Stomach (tissue), 9 donors: Measurements from ENCODE around the gene YJU2. TPM values are rescaled to one million over a fixed set of nuclear protein-coding genes. Genes with fewer than 3 reads are reported as not detected.

ENCODE experiments used
- DNase-seq, 2 donors: peaks; one replicate each; pipeline versions ENCODE4 v3.0.0 to v3.0.0-alpha.2; 2013 to 2019
- H3K27ac ChIP-seq, 5 donors: fragments of 200-600 bp in 4 of 5; sonication (generic) in 4 of 5; one replicate each; pipeline ENCODE4 v1.5.1; 2013 to 2019; ENCODE audit warnings: mild to moderate bottlenecking in 1 of 5, moderate library complexity in 1 of 5
- H3K27me3 ChIP-seq, 3 donors: fragments of 200-600 bp; sonication (generic); one replicate each; pipeline ENCODE4 v1.5.1; 2017 to 2019; ENCODE audit warnings: mixed run types in 1 of 3
- H3K36me3 ChIP-seq, 4 donors: fragments of 200-600 bp; sonication (generic); 1 replicate in 3 of 4; 2 replicates in 1 of 4; pipeline ENCODE4 v1.5.1; 2016 to 2019
- H3K4me1 ChIP-seq, 4 donors: fragments of 200-600 bp; sonication (generic); one replicate each; pipeline ENCODE4 v1.5.1; 2016 to 2019
- H3K4me3 ChIP-seq, 4 donors: fragments of 200-600 bp; sonication (generic) in 3 of 4; one replicate each; pipeline ENCODE4 v1.5.1; 2016 to 2019; ENCODE audit warnings: mild to moderate bottlenecking in 1 of 4
- H3K9me3 ChIP-seq, 4 donors: fragments of 200-600 bp; sonication (generic); one replicate each; pipeline ENCODE4 v1.5.1; 2016 to 2019
- EP300 ChIP-seq: sonication (generic); formaldehyde crosslinking; IDR thresholded peaks from one replicate; pipeline ENCODE4 v1.6.1; 2017; ENCODE audit warnings: antibody characterized with exemption
- POLR2A ChIP-seq, 4 donors: fragments of 450-650 bp; IDR thresholded peaks; one replicate each; pipeline ENCODE4 v1.6.1; 2016; ENCODE audit warnings: antibody characterized with exemption in 4 of 4, control low read depth in 2 of 4, mild to moderate bottlenecking in 1 of 4, moderate library complexity in 1 of 4
- POLR2AphosphoS5 ChIP-seq, 3 donors: sonication (generic); formaldehyde crosslinking; IDR thresholded peaks; one replicate each; pipeline ENCODE4 v1.6.1; 2016; ENCODE audit warnings: antibody characterized with exemption in 3 of 3
- WGBS, 5 donors: extraction: QIAGEN DNeasy Blood & Tissue Kit in 3 of 5; methylation state at CpG; one replicate each; pipeline versions ENCODE4 v1.1.5 to v1.1.7; 2013 to 2018; 5-methylcytosine and 5-hydroxymethylcytosine counted together
- intact Hi-C: fragments of 100-400 bp; cut with DNase I; formaldehyde crosslinking; loops from one replicate; pipeline ENCODE4 v1.15.1; 2023; ENCODE audit warnings: low total_unique reads
- polyA plus RNA-seq, 3 donors: library from polyadenylated mRNA; stranded (reverse); fragments of 200-250 nt; gene quantifications; one replicate each; pipeline ENCODE4 v1.2.3, GENCODE V29; 2013
- total RNA-seq, 5 donors: library from RNA; depleted of rRNA; stranded (reverse); fragments of >200 nt; gene quantifications; one replicate each; pipeline versions ENCODE4 v1.1.0 to v1.2.3, GENCODE V29; 2014 to 2016
- TF ChIP-seq, protein P1 (sequence below), 7 experiments: fragments of 450-650 bp in 4 of 7; fragments of 200-600 bp in 3 of 7; sonication (generic) in 3 of 7; IDR thresholded peaks; one replicate each; pipeline ENCODE4 v1.5.1; 2016 to 2019; ENCODE audit warnings: antibody characterized with exemption in 7 of 7, control low read depth in 2 of 7, mild to moderate bottlenecking in 1 of 7
- donor health status: healthy with polysubstance abuse.
- donor health status: Bipolar disorder and iron deficiency.
- donor health status: healthy.

The YJU2 gene
- total and polyA plus RNA-seq, 8 donors, result 3.5 to 48.4 (median 23.9) TPM

DNA sequence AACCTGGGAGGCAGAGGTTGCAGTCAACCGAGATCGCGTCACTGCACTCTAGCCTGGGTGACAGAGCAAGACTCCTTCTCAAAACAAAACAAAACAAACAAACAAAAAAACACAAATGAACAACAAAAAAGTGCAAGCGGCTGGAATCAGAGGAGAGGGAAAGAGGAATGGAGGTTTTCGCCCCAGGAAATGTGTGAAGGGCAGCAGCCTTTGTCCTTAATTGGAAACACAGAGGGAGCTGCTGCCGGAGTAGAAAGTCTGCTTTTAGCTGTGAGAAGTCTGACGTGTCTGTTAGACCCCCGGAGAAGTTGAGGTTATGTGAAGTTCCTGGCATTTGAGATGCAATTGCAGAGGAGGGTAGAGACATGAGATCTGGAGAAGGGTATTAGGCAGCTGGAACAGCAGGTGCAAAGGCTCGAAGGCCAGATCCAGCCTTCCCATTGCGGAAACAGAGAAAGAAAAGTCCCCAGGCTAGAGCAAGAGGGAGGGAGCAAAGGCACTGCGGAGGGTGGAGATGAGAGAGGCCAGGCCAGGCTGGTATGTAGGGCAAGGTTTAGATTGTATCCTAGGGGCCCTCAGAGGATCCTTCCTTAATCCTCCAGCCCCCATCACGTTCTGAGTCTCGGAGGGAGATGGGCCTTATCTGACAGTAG is 54.8 kb downstream of the YJU2 start:
- Histone ChIP-seq H3K36me3 (no peaks in the 10 kb centered on the region), H3K9me3 (no peaks in the 10 kb centered on the region), H3K27me3 (peaks cover 9 to 53% (median 18%) of the 10 kb centered on the region in 3 donors), H3K4me1 (peaks cover 0 to 10% (median 8%) of the 10 kb centered on the region in 4 donors), H3K27ac (no peak overlapping the region), H3K4me3 (no peak overlapping the region)
- TF ChIP-seq POLR2AphosphoS5 (IDR thresholded peaks at IDR 0.05) (no peak), POLR2A (IDR thresholded peaks at IDR 0.05) (no peak), EP300 (no peak)
- TF ChIP-seq, protein P1, sequence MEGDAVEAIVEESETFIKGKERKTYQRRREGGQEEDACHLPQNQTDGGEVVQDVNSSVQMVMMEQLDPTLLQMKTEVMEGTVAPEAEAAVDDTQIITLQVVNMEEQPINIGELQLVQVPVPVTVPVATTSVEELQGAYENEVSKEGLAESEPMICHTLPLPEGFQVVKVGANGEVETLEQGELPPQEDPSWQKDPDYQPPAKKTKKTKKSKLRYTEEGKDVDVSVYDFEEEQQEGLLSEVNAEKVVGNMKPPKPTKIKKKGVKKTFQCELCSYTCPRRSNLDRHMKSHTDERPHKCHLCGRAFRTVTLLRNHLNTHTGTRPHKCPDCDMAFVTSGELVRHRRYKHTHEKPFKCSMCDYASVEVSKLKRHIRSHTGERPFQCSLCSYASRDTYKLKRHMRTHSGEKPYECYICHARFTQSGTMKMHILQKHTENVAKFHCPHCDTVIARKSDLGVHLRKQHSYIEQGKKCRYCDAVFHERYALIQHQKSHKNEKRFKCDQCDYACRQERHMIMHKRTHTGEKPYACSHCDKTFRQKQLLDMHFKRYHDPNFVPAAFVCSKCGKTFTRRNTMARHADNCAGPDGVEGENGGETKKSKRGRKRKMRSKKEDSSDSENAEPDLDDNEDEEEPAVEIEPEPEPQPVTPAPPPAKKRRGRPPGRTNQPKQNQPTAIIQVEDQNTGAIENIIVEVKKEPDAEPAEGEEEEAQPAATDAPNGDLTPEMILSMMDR (IDR thresholded peaks at IDR 0.05), result no peak
- 47 to 55% (median 51%) methylated on average over 13 of the region's 13 CpGs for WGBS, 5 donors
- intact Hi-C loops, result no loop called here
- DNase-seq, result peak in 1 of 2 donors; percentile 44

DNA sequence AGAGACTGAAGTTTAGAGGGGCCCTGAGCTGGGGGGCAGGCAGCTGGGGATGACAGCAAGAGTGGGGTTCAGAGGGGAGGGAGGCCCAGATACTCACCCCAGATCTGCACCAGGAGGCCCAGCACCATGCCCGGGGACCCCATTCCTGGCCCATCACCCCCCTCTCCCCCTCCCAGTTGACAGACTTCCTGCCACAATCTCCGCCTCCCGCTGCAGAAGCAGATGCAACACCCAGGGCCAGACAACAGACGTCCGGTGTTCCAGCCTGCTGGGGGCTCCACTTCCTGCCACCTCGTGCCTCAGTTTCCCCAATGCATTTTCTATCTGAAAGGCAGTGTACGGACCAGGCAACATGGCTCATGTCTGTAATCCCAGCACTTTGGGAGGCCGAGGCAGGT is 55.4 kb downstream of the YJU2 start, which contains the start of gene TMIGD2:
TMIGD2 (minus strand) TSS at position 147 of the 398 bp plus-strand sequence; CDS start at position 143, 4 bp downstream.
- 46 to 68% (median 65%) methylated on average over 8 of the region's 8 CpGs for WGBS, 5 donors

DNA sequence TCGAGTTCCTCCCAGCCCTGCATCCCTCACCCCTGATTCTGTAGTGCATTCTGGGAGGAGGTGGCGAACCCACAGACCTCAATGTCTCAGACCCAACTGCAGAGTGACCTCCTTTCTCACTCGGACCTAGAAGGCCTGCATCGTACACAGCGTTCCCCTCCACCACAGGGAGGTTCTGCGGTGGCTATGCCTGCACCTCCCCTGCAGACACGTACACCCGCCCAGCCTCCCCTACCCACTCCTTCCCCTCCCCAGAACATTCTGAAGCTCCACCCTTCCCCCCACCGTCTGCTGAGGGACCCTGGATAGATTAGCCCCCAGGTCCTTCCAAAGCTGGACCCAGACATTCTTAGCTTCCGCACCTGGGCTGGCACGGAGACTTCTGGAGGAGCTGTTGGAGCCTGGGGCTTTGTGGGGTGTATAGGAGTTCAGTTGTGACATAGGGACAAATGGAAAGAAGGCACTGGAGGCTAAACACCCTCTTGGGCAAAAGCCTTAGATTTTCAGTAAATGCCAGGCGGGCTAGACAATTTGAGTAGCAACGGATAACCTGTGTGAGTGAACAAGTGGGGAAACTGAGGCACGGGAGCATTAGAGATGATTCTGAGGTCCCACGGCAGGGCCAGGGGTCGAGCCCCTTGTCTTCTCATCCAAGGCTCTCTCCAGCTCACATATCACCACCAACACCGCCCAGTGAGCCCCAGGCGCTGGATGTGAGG is 57.1 kb downstream of the YJU2 start:
- TF ChIP-seq EP300 (no peak), POLR2AphosphoS5 (IDR thresholded peaks at IDR 0.05) (no peak), POLR2A (IDR thresholded peaks at IDR 0.05) (no peak)
- TF ChIP-seq, protein P1 (IDR thresholded peaks at IDR 0.05), result no peak
- no peaks in the 10 kb centered on the region for H3K9me3 ChIP-seq
- no peak for DNase-seq
- H3K4me3 ChIP-seq, result peak overlapping the region; percentile 24 to 44 (median 32)
- peaks cover 0 to 10% (median 8%) of the 10 kb centered on the region in 4 donors for H3K4me1 ChIP-seq
- peaks cover 9 to 50% (median 18%) of the 10 kb centered on the region in 3 donors for H3K27me3 ChIP-seq
- H3K36me3 ChIP-seq, result no peaks in the 10 kb centered on the region
- no peak overlapping the region for H3K27ac ChIP-seq
- WGBS, 5 donors, result 41 to 52% (median 49%) methylated on average over 13 to 18 of the region's 18 CpGs
- intact Hi-C loops, result no loop called here

More for the DNA sequence above, 55.4 kb downstream of the YJU2 start, which contains the start of gene TMIGD2:
- Histone ChIP-seq H3K4me1 (peaks cover 0 to 10% (median 8%) of the 10 kb centered on the region in 4 donors), H3K36me3 (no peaks in the 10 kb centered on the region), H3K4me3 (no peak within 1 kb of the TSS), H3K9me3 (no peaks in the 10 kb centered on the region), H3K27ac (no peak within 1 kb of the TSS), H3K27me3 (peaks cover 9 to 52% (median 18%) of the 10 kb centered on the region in 3 donors)
- no peak for TF ChIP-seq POLR2AphosphoS5 (IDR thresholded peaks at IDR 0.05)
- TF ChIP-seq POLR2A (IDR thresholded peaks at IDR 0.05), result no peak
- TF ChIP-seq, protein P1 (IDR thresholded peaks at IDR 0.05), result no peak
- no peak for TF ChIP-seq EP300
- no peak for DNase-seq
- intact Hi-C loops, result no loop called here

DNA sequence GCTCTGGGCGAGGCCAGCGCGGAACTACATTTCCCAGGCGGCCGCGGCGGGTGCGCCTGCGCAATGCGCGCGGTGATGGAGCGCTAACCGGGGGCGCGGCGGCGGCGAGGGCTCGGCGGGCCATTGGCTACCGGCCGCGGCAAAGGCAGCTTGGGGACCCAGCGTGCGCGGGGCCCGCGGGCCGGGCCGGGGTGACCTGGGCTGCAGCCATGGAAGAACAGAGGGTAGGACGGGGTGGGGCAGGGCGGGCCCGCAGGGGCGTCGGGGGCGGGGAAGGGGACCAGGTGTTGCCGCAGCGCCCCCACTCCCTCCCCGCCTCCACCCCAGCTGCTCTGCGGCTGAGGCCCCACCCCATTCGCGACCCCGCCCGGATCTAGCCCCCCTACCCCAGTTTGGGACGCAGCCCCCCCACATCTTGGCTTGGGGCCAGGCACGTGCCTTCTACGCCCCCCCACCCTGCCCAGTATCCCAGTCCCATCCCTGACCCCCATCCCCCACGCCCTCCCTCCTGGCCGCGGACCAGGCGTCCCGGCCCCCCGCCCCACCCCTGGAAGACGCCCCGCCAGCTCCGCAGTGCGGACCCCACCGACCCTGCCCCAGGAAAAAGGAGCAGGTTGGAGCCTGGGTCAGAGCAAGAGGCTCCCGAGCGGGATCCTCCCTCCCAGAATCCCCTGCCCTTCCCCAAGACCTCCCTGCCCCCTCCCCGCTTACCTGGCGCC is 57.8 kb downstream of the YJU2 start, which contains the start of gene FSD1:
FSD1 (plus strand) TSS at position 61 of the 719 bp plus-strand sequence; CDS start at position 210, 149 bp downstream.
- Histone ChIP-seq H3K9me3 (no peaks in the 10 kb centered on the region), H3K27ac (no peak within 1 kb of the TSS), H3K4me1 (peaks cover 0 to 10% (median 8%) of the 10 kb centered on the region in 4 donors), H3K36me3 (no peaks in the 10 kb centered on the region), H3K27me3 (peaks cover 9 to 50% (median 18%) of the 10 kb centered on the region in 3 donors), H3K4me3 (peak within 1 kb of the TSS; percentile 24 to 44 (median 32))
- intact Hi-C loops, result no loop called here
- peak in 1 of 2 donors; percentile 78 for DNase-seq
- 3 to 7% (median 6%) methylated on average over 33 to 63 of the region's 63 CpGs for WGBS, 5 donors
- no peak for TF ChIP-seq EP300
